Measurements from ENCODE around the gene OS9.
A peak's percentile ranks its signal among the peaks of the same experiment; 100 is the strongest.
"Not testable (repeated sequence)": the region's sequence is repeated elsewhere in the genome, so short reads cannot be mapped to it uniquely, and the experiment has no call there.

The OS9 gene

GRCh38 chr12:57694459-57695019 lies 607 bp downstream of the OS9 start:
- DNase-seq: peak; percentile 13

GRCh38 chr12:57695770-57696432 lies 2.0 kb downstream of the OS9 start:
- DNase-seq: no peak

GRCh38 chr12:57697076-57697475 lies 3.1 kb downstream of the OS9 start:
- DNase-seq: no peak

GRCh38 chr12:57698414-57698813 lies 4.5 kb downstream of the OS9 start:
- DNase-seq: no peak

- no peak for DNase-seq
Observed at GRCh38 chr12:57700317-57700716, 6.4 kb downstream of the OS9 start.

- no peak for DNase-seq
Observed at GRCh38 chr12:57707250-57707649, 13.3 kb downstream of the OS9 start.

GRCh38 chr12:57708296-57708695 lies 14.4 kb downstream of the OS9 start:
- no peak for DNase-seq

- no peak for DNase-seq
Observed at GRCh38 chr12:57712701-57713100, 18.8 kb downstream of the OS9 start.

GRCh38 chr12:57713209-57713608 lies 19.3 kb downstream of the OS9 start:
- no peak for DNase-seq

GRCh38 chr12:57715036-57715748 lies 21.3 kb downstream of the OS9 start:
- DNase-seq: not testable (repeated sequence)

- DNase-seq: no peak
Observed at GRCh38 chr12:57715786-57716185, 21.9 kb downstream of the OS9 start.

GRCh38 chr12:57716305-57716704 lies 22.4 kb downstream of the OS9 start:
- DNase-seq: no peak

GRCh38 chr12:57717131-57717530 lies 23.2 kb downstream of the OS9 start:
- no peak for DNase-seq

GRCh38 chr12:57717846-57718640 lies 24.1 kb downstream of the OS9 start:
- no peak for DNase-seq

- DNase-seq: no peak
Observed at GRCh38 chr12:57718641-57719528, 25.0 kb downstream of the OS9 start.

GRCh38 chr12:57719777-57720605 lies 26.1 kb downstream of the OS9 start:
- no peak for DNase-seq

- no peak for DNase-seq
Observed at GRCh38 chr12:57720606-57721595, 27.0 kb downstream of the OS9 start.

GRCh38 chr12:57721846-57722608 lies 28.1 kb downstream of the OS9 start:
- not testable (repeated sequence) for DNase-seq

Measured in activated CD4-positive, alpha-beta T cell treated with anti-CD3 and anti-CD28 coated beads, Interleukin-10, Interleukin-2, amounts not matched to agents 100 ng/mL and 50 ng/mL, durations not matched to agents 16 hours and 8 hours (primary cell).